ENCODE data around the gene MARCHF3. TPM values are rescaled to one million over a fixed set of nuclear protein-coding genes. Genes with fewer than 3 reads are reported as not detected.
A peak's percentile ranks its signal among the peaks of the same experiment; 100 is the strongest.

MARCHF3 gene
- total RNA-seq, 1 donor from 2014 or later, result 35.7 TPM

DNA sequence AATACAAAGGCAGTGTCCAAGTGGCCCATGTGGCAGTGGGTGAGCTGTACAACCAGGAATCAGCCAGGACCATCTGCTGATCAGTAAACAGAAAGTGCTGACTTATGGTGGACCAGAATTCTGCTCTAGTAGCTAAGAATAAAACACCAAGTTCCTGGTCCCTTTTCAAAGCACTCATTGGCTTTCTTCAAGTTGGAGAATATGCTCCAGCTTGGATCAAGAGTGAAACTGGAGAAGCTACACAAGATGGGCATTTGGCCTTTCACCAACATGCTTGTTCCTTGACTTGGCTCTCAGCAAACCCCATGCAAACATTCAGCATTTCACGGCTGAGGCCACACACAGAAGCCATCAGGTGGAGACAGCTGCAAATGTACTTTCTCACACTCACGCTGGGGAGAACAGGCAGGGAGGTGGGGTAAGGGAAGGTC lies 32.1 kb downstream of the MARCHF3 start:
- intact Hi-C loops (cut with micrococcal nuclease), result no loop called here
- peaks cover 69% of the 10 kb centered on the region for H3K4me1 ChIP-seq
- H3K4me3 ChIP-seq, result no peak overlapping the region
- no peaks in the 10 kb centered on the region for H3K27me3 ChIP-seq (ENCODE audit: low read depth)
- no peaks in the 10 kb centered on the region for H3K9me3 ChIP-seq (replicated peaks)
- H3K27ac ChIP-seq (replicated peaks), result peak overlapping the region; percentile 39
- DNase-seq, result no peak
- TF ChIP-seq CTCF (IDR thresholded peaks at IDR 0.05; ENCODE audit: borderline replicate concordance), result no peak
- no peaks in the 10 kb centered on the region for H3K36me3 ChIP-seq

DNA sequence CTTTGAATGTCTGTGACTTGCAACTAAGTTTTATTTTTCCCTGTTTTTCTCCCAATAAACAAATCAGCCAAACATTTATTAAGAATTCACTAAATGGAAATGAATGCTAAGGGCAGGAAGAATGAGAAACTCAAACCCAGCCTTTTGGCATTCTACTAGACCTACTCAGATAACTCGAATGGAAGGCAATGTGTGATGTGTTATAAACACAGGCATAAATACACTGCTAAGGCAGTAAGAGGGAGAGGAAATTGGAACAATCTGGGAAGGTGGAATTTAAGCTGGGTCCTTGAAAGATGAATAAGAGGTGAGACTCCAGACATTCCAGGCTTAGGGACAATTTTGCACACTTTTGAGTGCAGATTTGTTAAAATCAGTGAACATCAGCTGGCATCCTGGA lies 34.7 kb downstream of the MARCHF3 start:
- Histone ChIP-seq H3K27ac (replicated peaks) (no peak overlapping the region), H3K9me3 (replicated peaks) (no peaks in the 10 kb centered on the region), H3K27me3 (ENCODE audit: low read depth) (no peaks in the 10 kb centered on the region), H3K4me3 (no peak overlapping the region), H3K4me1 (peaks cover 49% of the 10 kb centered on the region), H3K36me3 (no peaks in the 10 kb centered on the region)
- TF ChIP-seq CTCF (IDR thresholded peaks at IDR 0.05; ENCODE audit: borderline replicate concordance), result no peak
- DNase-seq, result no peak
- intact Hi-C loops (cut with micrococcal nuclease), result no loop called here

DNA sequence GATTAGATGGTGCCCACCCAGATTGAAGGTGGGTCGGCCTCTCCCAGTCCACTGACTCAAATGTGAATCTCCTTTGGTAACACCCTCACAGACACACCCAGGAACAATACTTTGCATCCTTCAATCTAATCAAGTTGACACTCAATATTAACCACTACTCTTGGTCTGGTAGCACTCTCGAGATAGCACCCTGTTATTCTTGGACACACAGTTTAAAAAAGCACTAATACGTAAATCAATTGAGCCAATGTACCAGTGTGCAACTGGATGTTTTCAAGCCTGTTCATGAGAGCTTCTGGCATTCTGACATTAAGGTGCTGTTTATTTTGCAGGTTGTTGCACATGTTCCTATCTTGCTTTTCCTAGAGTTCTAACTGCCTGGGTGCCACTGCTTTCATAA lies 35.3 kb downstream of the MARCHF3 start:
- Histone ChIP-seq H3K36me3 (no peaks in the 10 kb centered on the region), H3K4me3 (no peak overlapping the region), H3K27me3 (ENCODE audit: low read depth) (no peaks in the 10 kb centered on the region), H3K4me1 (peaks cover 49% of the 10 kb centered on the region), H3K27ac (replicated peaks) (no peak overlapping the region), H3K9me3 (replicated peaks) (no peaks in the 10 kb centered on the region)
- intact Hi-C loops (cut with micrococcal nuclease), result no loop called here
- no peak for DNase-seq
- TF ChIP-seq CTCF (IDR thresholded peaks at IDR 0.05; ENCODE audit: borderline replicate concordance), result no peak

- no peak for DNase-seq
- Histone ChIP-seq H3K27me3 (ENCODE audit: low read depth) (no peaks in the 10 kb centered on the region), H3K9me3 (replicated peaks) (no peaks in the 10 kb centered on the region), H3K4me1 (peaks cover 48% of the 10 kb centered on the region), H3K4me3 (no peak overlapping the region), H3K27ac (replicated peaks) (no peak overlapping the region), H3K36me3 (no peaks in the 10 kb centered on the region)
- no peak for TF ChIP-seq CTCF (IDR thresholded peaks at IDR 0.05; ENCODE audit: borderline replicate concordance)
- intact Hi-C loops (cut with micrococcal nuclease), result no loop called here
Measured at GRCh38 chr5:126994485-126994884, 35.9 kb downstream of the MARCHF3 start.

DNA sequence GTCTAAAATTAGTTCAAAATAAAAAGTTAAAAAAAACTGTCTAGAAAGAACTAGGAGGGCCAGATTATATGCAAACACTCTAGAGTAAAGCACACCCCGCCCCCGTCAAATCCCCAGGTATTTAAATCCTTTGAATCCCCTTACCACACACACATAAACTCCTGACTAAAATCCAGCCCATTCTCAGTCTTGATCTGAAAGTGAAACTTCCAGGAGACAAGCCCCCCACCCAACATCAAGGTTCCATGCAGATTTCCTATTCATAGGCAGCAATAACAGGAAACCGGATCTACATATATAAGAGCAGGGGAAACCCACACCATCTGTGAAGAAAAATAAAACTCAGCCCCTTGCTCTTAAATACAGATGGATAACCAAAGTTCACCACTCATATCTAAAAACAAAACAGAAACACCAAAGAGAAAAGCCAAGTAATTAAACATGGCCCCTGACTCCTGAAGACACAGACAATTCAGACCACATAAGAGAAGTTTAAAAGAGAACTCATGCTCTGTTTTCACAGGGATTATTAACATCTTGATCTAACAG lies 42.3 kb downstream of the MARCHF3 start:
- intact Hi-C loops (cut with micrococcal nuclease), result no loop called here

More for the DNA sequence above, 42.3 kb downstream of the MARCHF3 start:
- Histone ChIP-seq H3K27ac (replicated peaks) (no peak overlapping the region), H3K9me3 (replicated peaks) (no peaks in the 10 kb centered on the region), H3K36me3 (no peaks in the 10 kb centered on the region), H3K4me1 (peaks cover 59% of the 10 kb centered on the region), H3K27me3 (ENCODE audit: low read depth) (no peaks in the 10 kb centered on the region), H3K4me3 (no peak overlapping the region)
- DNase-seq, result no peak
- TF ChIP-seq CTCF (IDR thresholded peaks at IDR 0.05; ENCODE audit: borderline replicate concordance), result no peak
